DMS153 treated with DMSO at 0.1 percent for 48 hours (cell line): ENCODE measurements around the gene DZIP1.
A peak's percentile ranks its signal among the peaks of the same experiment; 100 is the strongest.

ENCODE experiments used
- DNase-seq: peaks from one replicate; lab custom pipeline; 2025; ENCODE audit not compliant: unreplicated experiment; lab: John Stamatoyannopoulos, UW

Gene DZIP1

GRCh38 chr13:95643571-95643935 lies 953 bp downstream of the DZIP1 start:
- no peak for DNase-seq

- DNase-seq = no peak
These were observed 1.5 kb downstream of the DZIP1 start for GRCh38 chr13:95642999-95643398.

DNA sequence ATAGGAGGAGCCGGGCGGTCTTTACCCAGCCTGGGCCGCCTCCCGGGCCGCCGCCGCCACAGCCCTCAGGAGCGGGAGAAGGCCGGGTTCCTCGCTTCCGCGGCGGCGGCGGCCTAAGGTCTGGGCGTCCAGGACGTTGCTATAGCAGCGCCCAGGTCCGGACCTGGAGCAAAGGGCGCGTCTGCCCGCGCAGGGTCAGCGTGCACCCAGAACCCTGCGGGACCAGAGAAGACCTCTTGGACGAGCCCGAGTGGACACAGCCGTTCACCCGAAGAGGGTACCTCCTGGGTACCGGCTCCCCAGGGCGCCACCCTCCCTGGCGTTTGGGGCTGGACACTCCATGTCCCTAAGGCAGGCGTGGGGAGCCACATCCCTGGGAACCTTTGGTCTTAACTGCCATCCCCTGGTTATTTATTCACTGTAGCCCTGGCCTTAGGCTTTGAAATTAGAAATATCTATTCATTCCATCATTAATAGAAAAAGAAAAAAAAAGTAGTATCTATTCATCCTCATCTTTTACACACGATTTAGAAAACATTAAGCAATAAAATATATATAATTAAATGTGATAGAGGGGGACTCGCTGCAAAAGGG lies 2.4 kb downstream of the DZIP1 start:
- peak; percentile 16 for DNase-seq

GRCh38 chr13:95641291-95642027 lies 3.0 kb downstream of the DZIP1 start:
- DNase-seq = no peak

- no peak for DNase-seq
These were observed 7.7 kb downstream of the DZIP1 start for GRCh38 chr13:95636853-95637252.

DNA sequence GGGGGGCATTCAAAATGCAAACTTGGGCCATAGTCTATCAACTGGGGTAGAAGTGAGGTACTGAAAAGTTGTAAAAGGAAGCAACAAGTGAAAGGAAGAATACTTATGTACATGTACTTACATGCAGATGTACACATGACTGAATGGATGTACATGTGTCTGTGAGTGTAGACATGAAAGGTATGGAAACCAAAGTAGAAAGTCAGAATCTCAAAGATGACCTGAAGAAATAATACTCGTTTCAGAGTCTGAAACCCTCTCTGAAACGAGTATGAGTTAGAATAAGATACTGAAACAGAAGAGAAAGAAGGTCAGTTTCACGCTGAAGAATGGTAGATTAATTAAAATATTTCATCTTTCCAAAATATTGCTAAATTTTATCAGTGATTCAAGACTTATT lies 13.9 kb downstream of the DZIP1 start:
- no peak for DNase-seq

DNA sequence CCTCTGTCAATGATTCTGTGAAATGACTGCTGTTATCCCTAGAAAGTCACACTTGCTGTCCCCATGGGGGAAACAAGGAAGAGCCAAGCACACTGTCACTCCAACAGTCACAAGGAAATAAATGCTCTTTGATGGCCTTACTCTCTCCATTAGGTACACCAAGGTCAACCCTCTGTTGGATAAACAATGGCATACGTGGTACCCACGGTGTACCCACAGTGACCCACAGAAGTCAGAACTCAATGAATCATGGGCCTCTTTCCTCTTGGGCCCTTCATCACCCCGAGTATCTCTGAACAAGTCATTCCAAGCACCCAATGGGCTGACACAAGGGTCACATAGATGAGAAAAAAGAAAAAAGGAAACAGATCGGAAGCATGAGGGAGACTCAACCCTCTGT lies 15.4 kb downstream of the DZIP1 start:
- DNase-seq = no peak

DNA sequence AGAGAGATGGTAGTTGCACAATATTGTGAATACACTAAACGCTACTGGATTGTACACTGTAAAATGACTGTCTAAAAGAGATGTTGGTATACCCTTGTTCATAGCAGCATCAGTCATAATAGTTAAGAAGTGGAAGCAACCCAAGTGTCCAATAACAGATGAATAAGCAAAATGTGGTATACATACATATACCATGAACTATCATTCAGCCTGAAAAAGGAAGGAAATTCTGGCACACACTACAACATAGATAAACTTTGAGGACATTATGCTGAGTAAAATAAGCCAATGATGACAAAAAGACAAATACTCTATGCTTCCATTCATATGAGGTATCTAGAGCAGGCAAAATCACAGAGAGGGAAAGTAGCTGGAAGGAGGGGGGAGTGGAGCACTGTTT lies 16.0 kb downstream of the DZIP1 start:
- DNase-seq = no peak

DNA sequence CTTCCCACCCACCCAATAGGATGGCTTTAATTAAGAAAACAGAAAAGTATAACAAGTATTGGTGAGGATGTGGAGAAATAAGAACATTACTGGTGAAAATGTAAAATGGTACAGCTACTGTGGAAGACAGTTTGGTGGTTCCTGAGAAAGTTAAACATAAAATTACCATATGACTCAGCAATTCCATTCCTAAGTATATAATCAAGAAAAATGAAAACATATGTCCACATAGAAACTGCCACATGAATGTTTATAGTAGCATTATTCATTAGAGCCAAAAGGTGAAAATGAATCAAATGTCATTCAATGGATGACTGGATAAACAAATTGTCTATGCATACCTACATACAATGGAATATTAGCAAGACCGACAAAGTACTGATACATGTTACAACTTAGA lies 16.9 kb downstream of the DZIP1 start:
- no peak for DNase-seq

DNA sequence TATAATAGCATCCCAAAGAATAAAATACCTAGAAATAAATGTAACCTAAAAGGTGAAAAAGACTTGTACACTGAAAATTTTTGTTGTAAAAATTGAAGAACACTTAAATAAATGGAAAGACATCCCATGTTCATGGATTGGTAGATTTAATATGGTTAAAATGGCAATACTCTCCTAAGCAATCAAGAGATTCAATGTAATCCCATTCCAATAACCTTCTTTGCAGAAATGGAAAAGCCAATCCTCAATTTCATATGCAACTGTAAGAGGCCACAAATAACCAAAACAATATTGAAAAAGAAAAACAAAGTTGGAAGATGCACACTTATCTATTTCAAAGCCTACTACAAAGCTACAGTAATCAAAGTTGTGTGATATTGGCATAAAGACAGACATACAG lies 17.7 kb downstream of the DZIP1 start:
- no peak for DNase-seq

DNA sequence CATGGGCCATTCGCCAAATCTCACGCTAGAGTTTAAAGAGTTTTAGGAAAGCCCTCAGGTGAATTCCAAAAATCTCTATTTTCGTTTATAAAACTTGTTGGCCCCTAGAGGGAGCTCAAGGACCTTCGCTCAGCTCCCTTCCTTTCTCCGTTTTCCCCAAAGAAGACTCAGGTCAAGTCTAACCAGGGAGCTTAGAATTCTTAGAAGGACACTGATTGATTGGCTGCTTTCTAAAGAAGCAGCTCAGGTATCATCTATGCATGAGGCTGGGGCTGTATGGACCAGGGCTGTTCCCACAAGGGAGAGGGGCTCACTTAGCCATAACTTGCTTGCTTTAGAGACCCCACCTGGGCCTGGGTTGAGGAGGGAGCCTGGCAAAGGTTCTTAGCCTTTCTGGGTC lies 20.5 kb downstream of the DZIP1 start:
- peak; percentile 7 for DNase-seq

DNA sequence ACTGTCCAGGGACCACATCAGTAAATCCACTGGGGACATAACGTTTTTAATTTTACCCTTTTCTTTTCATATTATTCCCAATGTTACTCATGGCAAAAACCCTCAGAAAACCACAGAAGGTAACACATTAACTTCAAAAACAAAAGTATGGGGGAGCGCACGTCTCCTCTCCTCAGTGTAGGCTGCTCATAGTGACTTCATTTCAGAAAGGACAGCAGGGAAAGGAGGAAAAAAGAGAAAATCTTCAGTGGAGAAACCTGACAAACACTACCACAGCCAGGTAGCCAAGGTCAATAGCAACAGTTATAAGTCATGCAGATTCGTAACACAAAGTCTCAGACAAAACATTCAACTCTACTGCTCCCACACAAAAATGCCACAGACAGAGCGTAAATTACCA lies 21.4 kb downstream of the DZIP1 start:
- DNase-seq = no peak

DNA sequence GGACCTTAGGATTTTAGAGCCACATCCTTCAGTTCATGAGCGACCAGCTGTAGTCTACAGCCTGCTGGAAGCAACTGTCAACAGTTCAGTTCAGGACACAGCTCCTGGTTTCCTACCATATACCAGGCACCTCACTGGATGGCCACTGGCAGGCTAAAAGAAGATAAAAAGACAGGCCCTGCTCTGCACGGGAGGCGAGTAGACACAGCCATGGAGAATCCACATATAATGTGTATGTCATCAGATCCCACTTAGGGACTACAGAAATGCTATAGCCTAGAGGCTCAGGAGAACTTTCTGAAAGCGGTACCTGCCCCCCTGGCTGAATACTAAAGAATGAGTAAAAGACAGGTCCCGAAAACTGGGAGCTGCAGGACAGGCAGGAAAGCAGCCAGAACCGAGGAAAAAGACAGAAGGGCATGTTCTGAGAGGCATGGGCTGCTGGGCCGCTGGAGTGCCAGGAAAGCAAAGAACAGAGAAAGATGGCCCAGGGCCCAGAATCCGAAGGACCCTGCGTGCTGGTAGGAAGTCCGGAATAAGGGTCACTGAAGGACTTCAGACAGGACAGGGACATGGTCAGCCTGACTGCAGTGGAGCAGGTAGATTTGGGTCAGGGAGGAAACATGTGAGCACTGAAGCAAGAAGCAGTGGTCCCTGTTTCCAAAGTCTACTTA lies 23.5 kb downstream of the DZIP1 start:
- DNase-seq = no peak

DNA sequence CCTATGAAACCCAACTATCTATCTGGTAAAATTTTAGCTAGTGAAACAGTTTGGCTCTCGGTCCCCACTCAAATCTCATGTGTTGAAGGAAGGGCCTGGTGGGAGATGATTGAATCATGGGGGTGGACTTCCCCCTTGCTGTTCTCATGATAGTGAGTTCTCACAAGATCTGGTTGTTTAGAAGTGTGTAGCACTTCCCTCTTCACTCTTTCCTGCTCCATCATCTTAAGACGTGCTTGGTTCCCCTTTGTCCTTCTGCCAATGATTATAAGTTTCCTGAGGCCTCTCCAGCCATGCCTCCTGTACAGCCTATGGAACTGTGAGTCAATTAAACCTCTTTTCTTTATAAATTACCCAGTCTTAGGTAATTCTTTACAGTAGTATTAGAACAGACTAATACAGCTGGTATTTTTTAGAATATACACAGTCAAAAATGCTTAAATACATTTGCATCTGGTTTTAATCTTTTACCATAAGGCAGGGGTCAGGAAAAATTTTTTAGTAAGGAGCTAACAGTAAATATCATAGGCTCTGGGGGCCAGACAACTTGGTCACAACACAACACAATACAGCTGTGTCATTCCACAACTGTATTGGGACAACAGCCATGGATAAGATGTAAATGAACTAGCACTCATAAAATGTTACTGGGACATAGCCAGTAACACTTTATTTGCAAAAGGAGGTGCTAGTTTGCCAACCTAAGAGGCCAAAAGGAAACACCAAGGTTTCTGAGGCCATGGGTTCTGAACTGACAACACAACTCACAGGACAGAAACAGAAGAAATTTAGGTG lies 24.3 kb downstream of the DZIP1 start:
- no peak for DNase-seq

- no peak for DNase-seq
These were observed 29.0 kb downstream of the DZIP1 start for GRCh38 chr13:95615539-95615938.

GRCh38 chr13:95614641-95615245 lies 29.8 kb downstream of the DZIP1 start:
- DNase-seq = no peak

GRCh38 chr13:95608640-95609323 lies 35.7 kb downstream of the DZIP1 start:
- no peak for DNase-seq

DNA sequence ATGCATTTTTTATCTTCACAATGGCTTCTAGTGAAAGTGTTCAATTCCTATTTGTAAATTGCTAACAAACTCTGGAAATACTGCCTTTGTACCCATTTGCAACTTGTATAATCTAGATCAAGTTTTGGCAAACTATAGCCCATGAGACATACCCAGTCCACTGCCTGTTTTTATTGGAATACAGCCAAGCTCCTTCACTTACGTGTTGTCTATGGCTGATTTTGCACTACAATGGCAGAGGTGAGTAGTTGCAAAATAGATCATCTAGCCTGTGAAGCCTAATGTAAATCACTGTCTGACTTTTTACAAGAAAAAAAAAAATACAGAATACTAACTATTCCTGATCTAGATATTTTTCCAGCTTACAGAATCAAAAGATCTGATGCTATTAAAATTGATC lies 37.1 kb downstream of the DZIP1 start:
- peak; percentile 7 for DNase-seq

GRCh38 chr13:95605448-95606125 lies 38.9 kb downstream of the DZIP1 start:
- DNase-seq = no peak

DNA sequence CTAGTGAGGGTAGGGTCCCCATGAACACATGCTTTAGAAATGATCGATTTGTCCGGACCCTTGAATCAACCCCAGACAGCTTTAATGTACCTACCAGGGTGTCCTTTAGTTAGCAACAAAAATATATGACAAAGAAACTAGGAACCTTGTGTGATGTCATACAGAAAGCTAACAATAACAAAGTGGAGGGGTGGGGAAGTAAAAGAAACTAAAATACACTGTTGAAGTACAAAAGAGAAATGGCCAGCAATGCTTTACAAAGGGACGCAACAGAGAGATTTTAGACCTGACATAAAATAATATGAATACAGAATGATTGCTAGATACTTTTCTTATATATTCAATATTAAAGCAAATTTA lies 40.0 kb downstream of the DZIP1 start:
- peak; percentile 50 for DNase-seq
